ENCODE results near the gene HES5.
"Not testable (repeated sequence)": the region's sequence is repeated elsewhere in the genome, so short reads cannot be mapped to it uniquely, and the experiment has no call there.

The HES5 gene

GRCh38 chr1:2560299-2561073 is 30.4 kb upstream of the HES5 start:
- no peak for DNase-seq

DNA sequence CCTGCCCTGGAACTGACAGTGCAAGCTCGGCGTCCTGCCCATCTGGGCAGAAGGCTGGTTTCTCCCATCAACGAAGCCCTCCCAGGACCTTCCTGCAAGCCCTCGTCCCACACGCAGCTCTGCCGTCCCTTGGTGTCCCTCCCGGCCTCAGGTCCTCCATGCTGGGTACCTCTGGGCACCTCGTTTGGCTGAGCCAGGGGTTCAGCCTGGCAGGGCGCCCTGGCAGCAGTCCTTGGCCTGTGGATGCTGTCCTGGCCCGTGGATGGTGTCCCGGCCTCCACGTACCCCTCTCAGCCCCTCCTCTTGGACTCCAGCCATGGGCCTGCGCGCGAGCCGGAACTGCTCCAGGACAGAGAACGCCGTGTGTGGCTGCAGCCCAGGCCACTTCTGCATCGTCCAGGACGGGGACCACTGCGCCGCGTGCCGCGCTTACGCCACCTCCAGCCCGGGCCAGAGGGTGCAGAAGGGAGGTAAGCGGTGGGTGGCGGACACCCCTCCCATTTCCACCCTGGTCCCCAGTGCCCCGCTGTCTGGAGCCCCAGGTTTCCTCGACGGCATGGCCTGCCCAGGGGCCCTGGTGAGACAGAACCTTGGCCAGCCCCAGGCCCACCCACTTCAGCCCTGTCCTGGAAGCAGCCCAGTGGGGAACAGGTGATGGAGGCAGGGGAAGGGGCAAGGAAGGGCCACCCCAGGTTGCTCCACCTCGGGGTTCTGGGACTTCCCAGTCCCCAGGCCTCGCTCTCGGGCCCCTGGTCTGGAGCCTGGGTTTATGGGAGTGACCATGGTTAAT is 29.6 kb upstream of the HES5 start:
- no peak for DNase-seq

DNA sequence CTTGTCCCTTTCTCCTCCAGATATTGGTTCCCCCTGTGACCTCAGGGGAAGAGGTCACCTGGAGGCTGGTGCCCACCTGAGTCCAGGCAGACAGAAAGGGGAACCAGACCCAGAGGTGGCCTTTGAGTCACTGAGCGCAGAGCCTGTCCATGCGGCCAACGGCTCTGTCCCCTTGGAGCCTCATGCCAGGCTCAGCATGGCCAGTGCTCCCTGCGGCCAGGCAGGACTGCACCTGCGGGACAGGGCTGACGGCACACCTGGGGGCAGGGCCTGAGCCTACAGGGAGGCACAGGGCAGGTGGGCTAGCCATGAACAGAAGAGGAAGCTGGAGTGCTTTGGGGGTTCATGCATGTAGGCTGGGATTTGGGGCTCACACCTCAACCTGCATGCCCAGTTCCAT is 28.8 kb upstream of the HES5 start:
- no peak for DNase-seq

DNA sequence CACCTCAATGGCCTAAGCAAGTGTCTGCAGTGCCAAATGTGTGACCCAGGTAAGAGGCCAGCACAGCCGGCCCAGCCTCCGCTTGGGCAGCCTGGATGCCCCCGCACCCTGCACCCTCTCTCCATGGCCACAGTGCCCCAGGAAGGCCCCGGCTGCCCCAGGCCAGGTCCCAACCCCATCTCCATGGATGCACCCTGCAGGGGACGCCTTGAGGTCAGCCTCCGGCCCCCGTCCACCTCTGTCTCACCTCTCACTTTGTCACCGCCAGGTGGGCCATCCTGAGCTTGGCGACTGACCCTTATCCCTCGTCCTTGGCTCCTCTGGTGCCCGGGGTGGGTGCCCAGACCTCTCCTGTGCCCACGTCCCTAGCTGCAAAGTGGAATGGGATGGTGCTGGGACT is 28.4 kb upstream of the HES5 start:
- DNase-seq: no peak

DNA sequence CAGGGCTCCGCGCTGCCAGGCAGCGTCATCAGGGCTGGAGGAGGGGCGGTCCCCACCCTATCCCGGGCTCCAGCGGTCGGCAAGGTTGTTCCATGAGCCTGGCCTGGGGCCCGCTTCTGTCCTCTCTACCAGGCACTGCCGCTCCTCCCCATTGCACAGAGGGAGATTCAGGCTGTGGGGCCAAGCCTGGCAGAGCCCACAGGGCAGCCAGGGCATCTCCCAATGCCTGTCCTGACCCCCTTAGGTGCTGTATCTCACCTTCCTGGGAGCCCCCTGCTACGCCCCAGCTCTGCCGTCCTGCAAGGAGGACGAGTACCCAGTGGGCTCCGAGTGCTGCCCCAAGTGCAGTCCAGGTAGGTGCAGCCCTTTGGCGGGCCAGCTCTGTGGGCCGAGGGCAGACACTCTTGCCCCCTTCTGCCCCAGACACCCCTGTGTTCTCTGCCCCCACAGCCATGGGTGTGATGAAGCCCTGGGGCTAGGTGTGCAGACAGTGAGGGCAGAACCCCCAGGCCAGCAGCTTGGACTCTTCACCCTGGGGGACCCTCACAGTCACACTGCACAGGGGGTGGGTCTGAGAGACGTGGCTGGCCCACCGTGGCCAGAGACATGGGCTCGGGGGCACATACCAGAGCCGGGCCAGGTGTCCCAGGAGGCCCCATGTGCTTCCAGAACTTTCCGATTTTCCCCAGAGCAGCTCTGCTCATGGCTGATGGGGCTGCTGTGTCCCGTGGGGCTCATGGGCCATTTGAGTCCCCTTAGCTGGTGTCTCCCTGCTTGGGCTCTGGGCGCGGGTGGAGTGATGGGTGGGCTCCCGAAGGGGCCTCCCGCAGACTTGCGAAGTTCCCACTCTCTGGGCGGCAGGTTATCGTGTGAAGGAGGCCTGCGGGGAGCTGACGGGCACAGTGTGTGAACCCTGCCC is 27.7 kb upstream of the HES5 start:
- no peak for DNase-seq

- no peak for DNase-seq
These were observed 26.8 kb upstream of the HES5 start for GRCh38 chr1:2556678-2557481.

DNA sequence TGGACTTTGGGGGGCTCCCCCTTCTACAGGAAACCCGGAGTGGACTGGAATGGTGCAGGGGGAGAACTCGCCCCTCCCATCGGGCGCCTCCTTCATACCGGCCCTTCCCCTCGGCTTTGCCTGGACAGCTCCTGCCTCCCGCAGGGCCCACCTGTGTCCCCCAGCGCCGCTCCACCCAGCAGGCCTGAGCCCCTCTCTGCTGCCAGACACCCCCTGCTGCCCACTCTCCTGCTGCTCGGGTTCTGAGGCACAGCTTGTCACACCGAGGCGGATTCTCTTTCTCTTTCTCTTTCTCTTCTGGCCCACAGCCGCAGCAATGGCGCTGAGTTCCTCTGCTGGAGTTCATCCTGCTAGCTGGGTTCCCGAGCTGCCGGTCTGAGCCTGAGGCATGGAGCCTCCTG is 26.2 kb upstream of the HES5 start, which contains the start of gene TNFRSF14:
Gene TNFRSF14 (plus strand): TSS at position 95 of the 401 bp plus-strand sequence. CDS start 294 bp downstream, at position 389.
- DNase-seq: no peak

DNA sequence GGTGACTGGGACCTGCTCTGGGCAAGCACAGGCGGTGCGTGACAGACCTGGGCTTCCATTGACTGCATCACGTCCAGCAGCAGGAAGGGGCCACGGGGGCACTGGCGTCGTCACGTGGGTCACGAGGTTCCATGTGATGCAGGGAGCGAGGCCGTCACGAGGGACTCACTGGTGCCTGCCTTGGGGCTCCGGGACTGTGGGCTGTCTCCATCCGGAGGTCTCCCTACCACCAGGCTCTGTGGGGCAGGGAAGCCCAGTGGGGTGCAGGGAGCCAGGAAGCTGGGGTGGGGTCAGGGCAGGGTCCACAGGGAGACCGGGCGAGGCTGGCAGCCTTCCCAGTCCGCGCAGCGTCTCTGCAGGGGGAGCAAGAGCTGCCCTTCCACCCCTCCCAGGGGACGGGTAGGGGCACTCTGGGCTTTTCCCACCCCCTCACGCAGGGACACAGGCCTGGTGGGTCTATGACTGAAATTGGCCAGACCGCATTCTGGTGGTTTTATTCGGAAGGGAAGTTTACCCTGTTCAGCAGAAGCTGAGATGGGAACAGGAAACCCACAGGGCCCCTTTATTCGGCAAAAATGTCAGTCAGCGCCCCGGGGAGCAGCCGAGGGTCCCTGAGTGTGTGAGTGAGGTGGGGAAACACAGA is 25.7 kb upstream of the HES5 start:
- DNase-seq: no peak

- DNase-seq: no peak
These were observed 24.7 kb upstream of the HES5 start for GRCh38 chr1:2554621-2555387.

- no peak for DNase-seq
These were observed 24.0 kb upstream of the HES5 start for GRCh38 chr1:2553871-2554620.

DNA sequence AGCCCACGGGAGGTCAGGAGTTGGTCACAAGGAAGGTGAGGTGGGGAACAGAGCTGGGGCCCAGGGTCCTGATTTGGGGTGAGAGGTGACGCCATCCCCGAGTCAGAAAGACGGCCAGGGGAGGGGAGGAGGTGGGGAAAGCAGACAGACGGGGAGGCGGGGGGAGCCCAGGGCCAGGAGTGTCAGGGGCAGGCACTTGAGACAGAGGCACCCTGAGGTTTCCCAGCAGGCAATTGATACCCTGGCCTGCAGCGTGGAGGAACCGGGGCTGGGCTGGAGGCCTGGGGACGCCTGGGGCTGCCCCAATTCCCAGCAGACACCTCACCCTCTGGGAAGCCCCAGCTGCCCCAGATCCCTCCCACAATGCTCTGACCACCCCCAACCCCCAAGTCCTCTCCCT is 23.0 kb upstream of the HES5 start:
- DNase-seq: not testable (repeated sequence)

DNA sequence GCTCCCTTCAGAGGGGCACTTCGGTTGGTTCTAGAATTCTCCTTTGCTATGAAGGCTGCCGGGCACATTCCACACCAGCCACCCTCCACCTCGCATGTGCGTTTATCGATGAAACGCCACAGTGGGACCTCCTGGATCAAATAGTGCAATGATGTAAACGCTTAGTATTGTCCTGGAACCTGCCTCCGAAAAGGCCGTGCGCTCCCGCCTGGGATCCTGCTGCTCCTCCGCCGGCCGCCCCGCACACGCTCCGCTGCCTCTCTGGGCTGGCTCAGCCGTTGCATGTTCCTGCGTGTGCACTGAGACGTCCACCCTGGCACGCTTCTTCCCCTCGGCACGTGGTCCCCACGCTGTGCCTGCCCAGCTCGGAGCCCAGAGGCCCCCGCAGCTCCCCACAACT is 22.1 kb upstream of the HES5 start:
- no peak for DNase-seq

DNA sequence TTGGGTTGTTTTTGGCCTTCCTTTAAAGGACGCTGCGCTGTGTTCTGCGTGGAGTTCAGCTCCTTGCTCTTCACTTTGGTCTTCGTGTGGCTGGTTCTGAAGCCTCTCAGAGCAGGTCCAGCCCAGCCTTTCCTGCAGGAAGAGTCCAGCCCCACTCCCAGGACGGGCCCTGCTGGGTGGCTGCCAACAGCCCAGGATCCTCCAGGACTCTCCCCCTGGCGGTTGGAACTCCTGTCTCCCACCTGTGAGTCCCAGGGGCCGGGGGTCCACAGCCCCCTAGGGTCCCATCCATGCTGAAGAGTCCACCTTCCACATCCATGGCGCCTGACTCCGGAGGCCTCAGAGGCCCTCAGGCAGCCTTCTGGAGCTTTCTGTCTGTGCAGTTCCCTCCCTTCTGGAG is 21.5 kb upstream of the HES5 start:
- DNase-seq: not testable (repeated sequence)

- DNase-seq: not testable (repeated sequence)
These were observed 20.3 kb upstream of the HES5 start for GRCh38 chr1:2550309-2550861.

GRCh38 chr1:2549367-2550029 is 19.4 kb upstream of the HES5 start:
- not testable (repeated sequence) for DNase-seq

- DNase-seq: peak; percentile 48
These were observed 18.1 kb upstream of the HES5 start for GRCh38 chr1:2548068-2548589.

DNA sequence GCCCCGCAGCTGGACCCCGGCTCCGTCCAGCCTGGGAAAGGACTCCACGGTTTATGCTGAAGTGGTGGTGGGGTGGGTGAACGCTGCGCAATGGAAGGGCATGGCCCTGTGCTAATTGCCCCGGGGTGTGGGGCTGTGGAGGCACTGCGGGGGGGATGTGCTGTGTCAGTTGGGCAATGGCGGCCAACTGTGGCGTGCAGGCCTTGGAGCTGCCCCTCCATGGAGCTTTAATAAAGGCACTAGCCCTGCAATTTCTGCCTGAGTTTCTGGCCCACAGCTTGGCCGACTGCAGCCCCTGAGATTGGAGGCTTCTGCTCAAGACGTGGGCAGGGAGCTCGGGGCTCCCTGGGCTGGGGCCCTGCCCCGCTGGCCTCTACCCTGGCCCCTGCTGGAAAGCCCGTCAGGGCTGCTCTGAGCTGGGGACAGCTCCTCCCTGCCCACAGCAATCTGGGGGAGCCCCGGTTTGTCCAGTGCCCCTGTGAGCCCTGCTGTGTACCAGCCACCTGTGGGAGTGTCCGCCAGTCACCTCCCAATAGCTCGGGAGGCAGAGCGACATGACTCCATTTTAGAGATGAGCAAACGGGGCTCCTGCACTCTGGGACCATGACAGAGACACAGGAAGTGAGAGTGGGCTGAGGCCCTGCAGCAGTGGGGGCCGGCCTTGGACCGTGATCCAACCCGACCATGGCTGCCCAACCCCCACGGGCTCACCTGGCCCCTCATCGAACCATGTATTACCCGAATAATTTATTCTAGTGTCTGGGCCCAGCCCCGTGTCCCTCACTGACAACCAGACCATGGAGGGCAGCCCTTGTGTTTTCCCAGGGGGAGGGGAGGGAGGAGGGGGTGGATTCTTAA is 17.4 kb upstream of the HES5 start:
- DNase-seq: no peak

Data from NCI-H2227 treated with DMSO at 0.1 percent for 48 hours (cell line).